HG02642 (cell line): ENCODE data around the gene C19orf25.
"Not testable (repeated sequence)": the region's sequence is repeated elsewhere in the genome, so short reads cannot be mapped to it uniquely, and the experiment has no call there.

Experiments
- ATAC-seq: cut with Tn5 transposase; IDR thresholded peaks from one replicate; pipeline ENCODE4 v1.9.1; 2021; ENCODE audit warnings: mild to moderate bottlenecking; ENCODE audit not compliant: unreplicated experiment, poor library complexity

Gene C19orf25

DNA sequence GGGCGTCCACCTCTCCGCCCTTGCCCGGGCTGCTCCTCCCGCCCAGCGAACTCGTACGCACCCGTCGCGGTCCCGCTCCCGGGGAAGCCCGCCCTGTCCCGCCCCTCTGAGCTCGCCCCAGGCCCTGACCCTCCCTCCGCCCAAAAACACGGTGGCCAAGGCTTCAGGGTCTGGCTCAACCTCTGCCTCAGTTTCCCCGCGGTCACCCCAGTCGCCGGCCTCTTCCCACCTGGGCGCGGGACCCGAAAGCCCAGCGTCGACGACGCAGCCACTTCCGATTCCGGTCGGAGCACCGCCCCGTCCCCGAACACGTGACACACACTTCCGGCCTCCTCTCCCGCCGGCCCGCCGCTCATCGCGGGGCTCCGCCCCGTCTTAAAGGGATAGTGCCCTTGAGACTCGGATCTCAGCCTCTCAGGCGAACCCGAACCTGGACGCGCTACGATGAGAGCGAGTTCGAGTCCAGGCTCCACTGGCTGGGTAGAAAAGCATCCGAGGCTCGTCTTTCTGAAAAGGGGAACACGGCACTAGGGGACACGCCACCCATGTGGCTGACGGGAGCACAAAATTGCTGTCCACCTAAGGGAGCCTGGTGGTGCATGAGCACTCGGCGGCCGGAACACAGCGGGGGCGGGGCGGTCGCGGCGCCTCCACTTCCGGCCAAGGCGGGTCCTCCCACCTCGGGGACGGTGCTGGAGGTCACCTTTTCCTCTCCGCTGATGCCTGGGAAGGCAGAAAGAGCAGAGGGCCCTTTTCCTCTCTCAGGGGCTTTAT, at the start of gene C19orf25:
TSS of gene C19orf25 (minus strand) at position 282 of the 774 bp plus-strand sequence. CDS start 312 bp downstream, outside the sequence.
- ATAC-seq: peak; percentile 84

DNA sequence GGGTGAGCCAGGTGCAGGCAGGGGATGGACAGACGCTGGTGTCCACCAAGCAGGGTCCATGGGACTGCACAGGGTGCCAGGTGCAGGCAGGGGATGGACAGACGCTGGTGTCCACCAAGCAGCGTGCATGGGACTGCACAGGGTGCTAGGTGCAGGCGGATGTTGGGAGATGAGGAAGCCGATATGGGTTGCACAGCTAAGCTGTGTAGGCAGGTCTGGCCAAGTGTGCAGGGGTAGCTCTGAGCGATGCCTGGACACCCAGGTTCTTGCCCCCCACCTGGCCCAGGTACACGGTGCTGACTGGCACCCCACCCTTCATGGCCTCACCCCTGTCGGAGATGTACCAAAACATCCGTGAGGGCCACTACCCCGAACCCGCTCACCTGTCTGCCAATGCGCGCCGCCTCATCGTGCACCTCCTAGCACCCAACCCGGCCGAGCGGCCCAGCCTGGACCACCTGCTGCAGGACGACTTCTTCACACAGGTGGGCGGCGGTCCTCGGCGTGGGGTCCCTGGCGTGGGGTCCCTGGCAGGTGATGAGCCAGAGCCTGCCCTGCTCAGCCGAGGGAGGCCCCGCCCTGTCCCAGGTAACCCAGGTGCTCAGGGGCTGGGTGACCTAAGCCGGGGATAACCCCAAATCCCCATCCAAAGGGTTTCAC, 48.8 kb upstream of the C19orf25 start:
- ATAC-seq: no peak

DNA sequence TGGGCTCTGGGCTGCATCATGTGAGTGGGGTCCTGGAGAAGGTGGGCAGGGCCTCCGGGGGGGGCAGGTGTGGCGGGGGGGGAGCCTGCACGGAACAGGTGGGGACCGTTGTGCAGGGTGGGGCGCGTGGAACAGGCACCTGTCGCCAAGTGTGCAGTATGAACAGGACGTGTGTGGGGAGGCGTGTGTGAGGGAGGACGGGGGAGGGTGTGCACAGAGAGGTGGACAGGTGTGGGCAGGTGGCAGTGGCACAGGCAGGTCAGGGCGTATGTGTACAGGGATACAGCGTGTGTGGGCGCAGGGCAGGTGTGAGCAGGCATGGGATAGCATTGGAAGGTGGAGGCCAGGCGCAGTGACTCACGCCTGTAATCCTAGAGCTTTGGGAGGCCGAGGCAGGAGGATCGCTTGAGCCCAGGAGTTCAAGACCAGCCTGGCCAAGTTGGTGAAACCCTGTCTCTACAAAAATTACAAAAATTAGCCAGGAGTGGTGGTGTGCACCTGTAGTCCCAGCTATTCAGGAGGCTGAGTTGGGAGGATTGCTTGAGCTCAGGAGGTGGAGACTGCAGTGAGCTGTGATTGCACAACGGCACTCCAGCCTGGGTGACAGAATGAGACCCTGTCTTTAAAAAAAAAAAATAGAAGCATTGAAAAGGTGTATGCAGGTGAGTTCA, 48.1 kb upstream of the C19orf25 start:
- no peak for ATAC-seq

DNA sequence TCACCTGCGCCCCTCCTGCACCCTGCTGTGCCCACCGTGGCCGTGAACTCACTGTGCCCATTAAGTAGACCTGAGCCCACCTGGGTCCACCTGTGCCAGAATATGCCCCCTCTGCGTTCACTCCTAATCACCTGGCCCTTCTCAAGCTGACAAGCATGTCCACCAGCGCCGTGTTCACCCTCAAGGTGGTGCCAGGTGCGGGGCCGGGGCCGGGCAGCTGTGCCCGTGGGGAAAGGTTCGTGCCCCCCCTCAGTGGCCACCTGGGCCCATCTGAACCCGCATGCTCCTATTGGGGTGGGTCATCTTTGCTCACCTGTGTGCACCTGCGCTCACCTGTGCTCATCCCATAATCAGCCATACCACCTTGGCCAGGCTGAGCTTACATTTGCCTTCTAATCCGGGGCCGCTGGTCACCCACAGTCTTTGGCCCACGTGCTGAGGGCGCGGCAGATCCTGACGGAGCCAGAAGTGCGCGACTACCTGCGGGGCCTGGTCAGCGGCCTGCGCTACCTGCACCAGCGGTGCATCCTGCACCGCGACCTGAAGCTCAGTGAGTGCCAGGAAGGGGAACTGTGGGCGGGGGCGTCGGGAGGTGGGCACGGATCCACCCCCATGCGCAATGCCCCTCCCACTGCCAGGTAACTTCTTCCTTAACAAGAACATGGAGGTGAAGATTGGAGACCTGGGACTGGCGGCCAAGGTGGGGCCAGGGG, 47.2 kb upstream of the C19orf25 start:
- ATAC-seq: no peak

DNA sequence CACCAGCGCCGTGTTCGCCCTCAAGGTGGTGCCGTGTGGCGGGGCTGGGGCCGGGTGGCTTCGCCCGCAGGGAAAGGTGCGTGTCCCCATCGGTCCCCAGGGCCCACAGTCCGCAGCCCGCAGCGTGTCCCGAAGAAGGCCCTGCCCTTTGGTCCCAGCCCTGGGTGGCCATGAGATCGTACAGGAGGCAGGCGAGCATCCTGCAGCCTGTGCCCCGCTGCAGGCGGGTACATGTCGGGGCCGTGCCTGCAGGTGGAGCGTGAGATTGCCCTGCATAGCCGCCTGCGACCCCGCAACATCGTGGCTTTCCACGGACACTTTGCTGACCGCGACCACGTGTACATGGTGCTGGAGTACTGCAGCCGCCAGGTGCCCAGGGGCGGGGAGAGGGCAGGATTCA, 46.3 kb upstream of the C19orf25 start:
- no peak for ATAC-seq

DNA sequence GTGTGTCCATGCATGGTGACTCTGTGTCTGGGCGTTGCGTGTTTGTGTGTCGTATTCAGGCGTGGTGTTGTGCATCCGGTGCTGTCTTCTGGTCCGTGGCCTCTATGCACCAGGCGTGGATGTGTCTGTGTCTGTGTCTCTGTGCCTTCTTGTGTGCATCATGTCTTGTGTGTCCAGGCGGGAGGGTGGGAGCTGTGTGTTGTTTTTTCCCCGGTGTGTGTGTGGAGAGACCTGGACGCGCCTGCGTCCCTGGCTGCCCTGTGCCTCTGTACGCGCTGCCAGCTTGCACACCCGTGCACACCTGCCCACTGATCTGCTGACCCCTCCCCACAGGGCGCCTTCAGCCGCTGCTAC, 45.9 kb upstream of the C19orf25 start:
- ATAC-seq: no peak

DNA sequence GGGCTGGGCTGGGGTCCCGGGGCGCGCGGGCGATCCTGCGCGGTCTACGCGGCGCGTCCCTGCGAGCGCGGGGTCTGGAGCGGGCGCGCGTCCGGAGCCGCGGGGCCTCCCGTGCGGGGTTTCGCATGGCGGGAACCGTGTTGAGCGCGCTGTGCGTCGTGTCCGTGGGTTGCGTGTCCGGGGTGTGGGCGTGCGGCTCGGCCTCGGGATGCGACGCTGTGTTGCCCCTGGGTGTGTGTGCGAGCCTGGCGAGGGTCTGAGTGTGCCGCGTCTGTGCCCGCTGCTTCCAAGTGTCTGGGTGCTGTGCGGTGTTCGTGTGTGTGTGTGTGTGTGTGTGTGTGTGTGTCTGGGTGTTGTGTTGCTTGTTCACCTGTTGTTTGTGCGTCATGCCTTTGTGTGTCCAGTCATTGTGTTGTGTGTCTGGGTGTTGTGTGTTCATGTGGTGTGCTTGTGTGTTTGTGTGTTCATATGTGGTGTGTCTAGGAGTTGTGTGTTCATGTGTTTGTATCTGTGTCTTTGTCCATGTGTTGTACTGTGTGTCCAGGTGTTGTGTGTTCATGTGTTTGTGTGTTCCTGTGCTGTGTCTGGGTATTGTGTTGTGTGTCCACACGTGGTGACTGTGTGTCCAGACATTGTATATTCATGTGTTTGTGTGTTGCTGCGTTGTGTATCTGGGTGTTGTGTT, 45.4 kb upstream of the C19orf25 start:
- ATAC-seq: no peak

DNA sequence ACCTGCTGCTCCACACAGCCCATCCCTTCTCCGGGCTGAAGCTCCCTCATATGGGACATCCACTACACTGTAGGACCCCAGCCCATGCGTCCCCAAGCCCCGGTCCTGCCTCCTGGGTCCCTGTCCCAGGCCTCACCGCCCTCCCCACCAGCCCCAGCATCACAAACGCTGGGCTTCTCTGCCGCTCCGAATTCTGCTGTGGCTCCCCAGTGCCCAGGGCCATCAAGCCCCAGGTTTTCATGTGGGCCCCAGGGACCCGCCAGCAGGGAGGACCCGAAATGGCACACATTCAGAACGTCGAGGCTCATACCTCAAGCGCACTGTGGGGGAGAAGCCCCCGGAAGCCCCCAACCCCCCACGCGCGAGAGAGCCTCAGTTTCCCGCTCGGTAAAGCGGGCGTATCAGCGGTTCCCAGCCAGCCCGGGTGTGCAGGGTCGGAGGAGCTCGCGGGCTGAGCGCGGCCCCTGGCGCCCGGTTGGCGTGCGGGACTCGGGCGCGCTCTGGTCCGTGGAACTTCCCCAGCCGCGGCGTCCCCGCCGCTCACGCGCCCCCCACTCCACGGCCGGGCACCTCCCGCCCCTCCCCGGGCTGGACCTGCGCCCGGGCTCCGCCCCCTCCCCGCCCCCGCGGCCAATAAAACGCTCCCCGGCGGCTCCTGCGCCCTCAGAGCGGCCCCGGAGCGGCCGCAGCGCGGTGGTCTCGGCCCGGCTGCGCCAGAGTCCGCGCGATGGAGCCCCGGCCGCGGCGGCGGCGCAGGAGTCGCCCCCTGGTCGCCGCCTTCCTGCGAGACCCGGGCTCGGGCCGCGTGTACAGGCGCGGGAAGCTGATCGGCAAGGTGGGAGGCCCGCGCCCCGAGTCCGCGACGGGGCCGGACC, 44.6 kb upstream of the C19orf25 start, which contains the start of gene PLK5:
TSS of gene PLK5 (plus strand) at position 666 of the 875 bp plus-strand sequence. CDS start 2,920 bp downstream, outside the sequence.
- no peak for ATAC-seq

DNA sequence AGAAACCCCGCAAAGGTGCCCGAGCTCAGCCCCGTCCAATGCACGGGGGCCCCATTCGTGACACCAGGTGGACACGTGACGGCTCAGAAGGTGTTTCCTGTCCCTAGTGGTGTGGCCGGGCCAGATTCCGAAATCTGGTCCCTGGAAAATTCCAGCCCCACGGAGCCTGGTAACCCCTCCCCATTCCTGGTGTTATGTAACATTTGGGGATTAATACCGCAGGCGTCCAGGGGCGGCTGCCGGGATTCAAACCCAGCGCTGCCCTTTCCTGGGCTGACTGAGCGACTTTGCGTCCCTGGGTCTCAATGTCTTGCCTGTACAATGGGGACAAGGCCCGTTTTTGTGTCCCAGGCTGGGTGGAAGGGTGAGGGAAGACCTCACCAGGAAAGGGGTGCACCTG, 43.8 kb upstream of the C19orf25 start:
- no peak for ATAC-seq

DNA sequence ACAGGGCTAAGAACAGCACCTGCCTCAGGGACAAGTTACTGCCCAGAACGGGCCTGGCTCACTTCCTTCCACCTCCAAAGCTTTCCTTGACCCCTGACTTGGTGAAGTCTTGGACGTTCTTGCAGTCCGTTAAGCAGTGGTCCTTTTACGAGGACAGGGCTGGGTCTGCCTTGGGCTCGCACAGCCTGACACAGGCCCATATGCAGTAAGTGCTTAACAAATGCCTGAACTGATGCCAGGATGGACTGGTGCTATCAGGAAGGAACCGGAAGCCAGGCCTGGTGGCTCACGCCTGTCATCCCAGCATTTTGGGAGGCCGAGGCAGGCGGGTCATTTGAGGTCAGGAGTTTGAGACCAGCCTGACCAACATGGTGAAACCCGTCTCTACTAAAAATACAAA, 43.0 kb upstream of the C19orf25 start:
- no peak for ATAC-seq

DNA sequence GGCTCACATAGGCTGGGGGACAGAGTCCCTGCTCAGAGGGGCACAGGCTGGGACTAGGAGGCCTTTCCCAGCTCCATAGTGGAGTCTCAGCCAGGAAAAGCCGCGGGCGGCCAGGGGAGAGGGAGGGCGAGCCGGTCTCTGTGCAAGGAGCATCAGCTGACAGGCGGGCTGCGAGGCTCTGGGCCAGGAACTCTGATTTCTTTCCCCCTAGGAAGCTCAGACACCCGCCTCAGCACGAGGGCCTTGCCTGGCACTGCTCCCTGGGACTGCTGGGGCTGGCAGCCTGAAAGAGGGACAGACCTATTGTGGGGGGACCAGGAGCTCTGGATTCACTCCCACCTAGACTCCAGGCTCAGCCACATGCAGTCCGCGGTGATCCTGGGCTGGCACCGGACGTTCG, 42.6 kb upstream of the C19orf25 start:
- no peak for ATAC-seq

DNA sequence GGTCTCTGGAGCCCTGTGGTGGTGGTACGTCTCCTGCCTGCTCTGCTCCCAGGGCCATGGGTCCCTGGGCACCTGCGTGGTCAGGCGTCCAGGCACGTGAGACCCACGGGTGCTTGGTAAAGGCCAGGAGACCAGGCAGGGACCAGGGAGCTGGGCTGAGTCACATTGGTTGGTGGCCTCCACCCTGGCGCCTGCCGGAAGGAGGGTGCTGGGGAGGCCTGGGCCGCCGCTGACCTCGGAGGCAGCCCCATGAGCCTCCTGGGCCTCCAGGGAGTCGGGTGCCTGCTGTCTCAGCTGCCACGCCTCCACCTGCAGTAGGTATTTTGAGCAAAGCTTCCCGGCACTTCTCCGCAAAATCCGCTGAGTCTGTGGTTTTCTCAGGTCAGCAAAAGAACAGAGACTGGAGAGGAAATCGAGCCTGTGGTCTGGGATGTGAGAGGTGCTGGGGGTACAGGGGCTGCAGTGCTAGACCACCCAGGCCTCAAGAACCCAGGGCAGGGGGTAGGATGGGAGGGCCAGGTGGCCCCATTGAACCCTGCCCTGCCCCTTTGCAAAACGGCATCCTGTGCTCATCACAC, 41.3 kb upstream of the C19orf25 start:
- ATAC-seq: no peak

DNA sequence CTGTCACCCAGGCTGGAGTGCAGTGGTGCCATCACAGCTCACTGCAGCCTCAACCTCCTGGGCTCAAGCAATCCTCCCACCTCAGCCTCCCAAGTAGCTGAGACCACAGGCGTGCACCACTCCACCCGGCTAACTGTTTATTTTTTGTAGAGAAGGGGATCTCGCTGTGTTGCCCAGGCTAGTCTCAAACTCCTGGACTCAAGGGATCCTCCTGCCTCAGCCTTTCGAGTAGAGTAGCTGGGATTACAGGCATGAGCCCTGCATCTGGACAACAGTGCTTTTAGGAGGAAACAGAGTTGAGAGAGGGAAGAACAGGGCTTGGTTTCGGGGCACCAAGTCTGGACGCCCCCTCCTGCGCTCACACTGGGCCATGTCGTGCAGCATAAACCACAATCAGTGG, 40.8 kb upstream of the C19orf25 start:
- ATAC-seq: not testable (repeated sequence)

DNA sequence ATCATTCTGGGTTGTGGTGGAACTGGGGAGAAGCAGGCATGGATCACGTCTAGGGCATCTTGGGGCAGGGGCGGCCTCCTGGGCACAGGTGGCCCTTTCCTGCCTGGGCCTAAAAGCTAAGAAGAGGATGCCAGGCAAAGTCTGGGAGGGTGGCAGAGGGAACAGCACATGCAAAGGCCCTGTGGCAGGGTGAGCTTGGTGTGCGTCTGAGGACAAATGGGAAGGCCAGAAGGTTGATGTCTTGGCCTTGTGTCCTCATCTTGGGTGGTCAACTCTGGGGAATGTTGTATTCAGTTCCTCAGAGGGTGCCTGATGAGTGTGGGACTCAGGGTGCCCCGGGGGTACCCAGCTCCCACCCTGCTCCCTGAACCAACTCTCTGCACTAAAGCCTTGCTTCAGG, 39.5 kb upstream of the C19orf25 start:
- ATAC-seq: no peak

DNA sequence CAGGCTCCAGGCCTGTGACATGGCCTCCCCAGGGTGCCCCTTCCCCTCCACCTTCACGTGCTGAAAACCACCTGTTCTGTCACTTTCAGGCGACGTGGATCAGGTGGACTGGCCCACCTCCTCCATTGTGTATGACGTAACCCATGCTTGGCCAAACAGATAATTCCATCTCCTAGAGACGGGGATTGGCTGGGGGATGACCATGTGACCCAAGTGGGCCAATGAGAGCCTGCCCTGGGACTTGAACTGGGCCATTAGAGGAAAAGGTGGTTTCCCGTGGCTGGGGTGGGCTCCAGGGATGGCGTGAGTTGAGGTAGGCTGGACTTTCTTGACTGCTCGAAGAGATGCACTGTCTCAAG, 37.4 kb upstream of the C19orf25 start:
- ATAC-seq: no peak

DNA sequence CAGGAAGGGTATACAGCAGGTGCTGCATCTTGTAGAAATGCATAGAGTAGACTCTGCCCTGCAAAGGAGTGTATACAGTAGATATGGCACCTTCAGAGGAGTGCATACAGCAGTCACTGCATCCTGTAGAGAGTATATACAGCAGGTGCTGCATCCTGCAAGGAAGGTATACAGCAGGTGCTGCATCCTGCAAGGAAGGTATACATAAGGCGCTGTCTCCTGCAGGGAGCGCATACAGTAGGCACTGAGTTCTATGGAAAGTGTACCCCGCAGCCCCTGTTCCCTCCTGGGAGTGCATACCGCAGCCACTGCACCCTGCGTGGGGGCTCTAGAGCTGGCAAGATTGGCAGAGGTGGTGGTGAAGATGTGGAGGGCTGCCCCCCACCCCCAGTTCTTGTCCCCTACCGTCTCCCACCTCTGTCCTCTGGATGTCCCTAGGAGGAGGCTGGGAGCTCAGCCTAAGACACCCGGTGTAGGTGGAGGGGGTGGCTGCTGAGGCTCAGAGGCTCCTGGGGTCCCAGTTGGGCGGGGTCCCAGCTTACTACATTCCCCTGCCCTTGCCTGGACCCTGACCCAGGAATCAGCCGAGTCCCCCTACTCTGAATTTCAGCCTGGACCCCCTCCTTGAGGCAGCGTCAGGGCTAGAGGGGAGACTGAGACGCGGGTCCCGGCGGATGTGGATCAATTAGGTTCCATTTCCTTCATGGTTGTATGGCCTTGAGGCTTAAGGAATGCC, 36.1 kb upstream of the C19orf25 start:
- ATAC-seq: no peak

DNA sequence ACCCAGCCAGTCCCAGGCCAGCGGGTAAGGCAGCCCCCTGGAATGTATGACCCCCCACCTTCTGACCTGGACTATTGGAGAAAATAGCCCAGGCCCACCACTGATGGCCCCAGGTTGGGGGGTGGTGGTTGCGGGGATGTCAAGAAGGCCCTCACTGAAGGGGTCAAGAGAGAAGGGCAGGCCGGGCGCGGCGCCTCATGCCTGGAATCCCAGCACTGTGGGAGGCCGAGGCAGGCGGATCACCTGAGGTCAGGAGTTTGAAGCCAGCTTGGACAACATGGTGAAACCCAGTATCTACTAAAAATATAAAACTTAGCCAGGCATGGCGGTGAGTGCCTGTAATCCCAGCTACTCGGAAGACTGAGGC, 35.3 kb upstream of the C19orf25 start:
- no peak for ATAC-seq

DNA sequence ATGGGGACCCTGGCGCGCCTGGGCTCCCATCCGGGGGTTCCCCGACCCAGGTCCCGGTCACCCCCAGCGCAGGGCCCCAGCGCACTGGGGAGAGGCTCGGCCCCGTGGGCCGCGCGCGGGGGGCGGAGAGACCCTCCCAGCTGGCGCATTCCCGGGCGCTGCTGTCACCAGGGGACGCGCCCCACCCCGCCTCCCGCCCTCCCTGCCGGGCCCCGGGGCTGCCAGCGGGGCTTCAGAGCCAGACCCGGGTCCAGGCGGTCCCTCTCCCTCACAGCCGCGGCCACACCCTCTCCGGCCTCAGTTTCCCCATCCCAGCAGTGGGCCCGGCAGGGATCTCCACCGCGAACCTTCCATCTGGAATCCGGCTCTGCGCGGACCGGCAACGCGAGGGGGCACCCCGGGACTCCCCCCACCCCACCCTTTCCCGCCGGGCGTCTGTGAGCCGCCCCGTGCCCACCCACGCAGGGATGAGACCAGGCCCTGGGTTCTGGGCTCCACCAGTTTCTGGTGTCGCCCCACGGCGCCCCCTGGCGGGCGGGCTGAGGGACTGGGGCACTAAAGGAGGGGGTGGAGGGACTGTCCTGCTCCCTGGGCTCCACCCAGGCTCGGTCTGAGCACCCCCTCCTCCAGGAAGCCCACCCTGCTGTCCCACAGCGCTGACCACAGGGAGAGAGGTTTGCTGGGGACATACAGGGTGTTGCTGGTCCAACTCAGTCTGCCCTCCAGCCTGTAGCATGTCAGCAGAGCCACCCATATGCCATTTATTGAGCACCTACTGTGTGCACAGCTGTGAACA, 34.7 kb upstream of the C19orf25 start:
- no peak for ATAC-seq
